PC-3 (cell line): ENCODE measurements around the gene TBX1. TPM values are rescaled to one million over a fixed set of nuclear protein-coding genes. Genes with fewer than 3 reads are reported as not detected.

Source experiments
- ATAC-seq: fragments of 200-7000 bp; cut with Tn5 transposase; 2 replicates; pipeline ENCODE4 v1.9.1; 2020; ENCODE audit warnings: mild to moderate bottlenecking, moderate library complexity
- BruUV-seq: library from RNA; stranded (reverse); fragments of 400-500 nt; replicated peaks from 2 replicates; lab custom pipeline; 2021; lab: Mats Ljungman, UMichigan
- CTCF ChIA-PET: fragments of 300-600 bp; sonication (Branson Sonifier 250); formaldehyde crosslinking; loops from one replicate; lab custom pipeline; 2022; ENCODE audit warnings: antibody characterized with exemption; lab: Charles Lee
- POLR2A ChIA-PET: fragments of 300-600 bp; sonication (Branson Sonifier 250); formaldehyde crosslinking; loops from one replicate; lab custom pipeline; 2022; ENCODE audit warnings: antibody characterized with exemption; ENCODE audit not compliant: unreplicated experiment; lab: Charles Lee
- DNase-seq: peaks from one replicate; pipeline ENCODE4 v3.0.0-alpha.2; 2015
- H2AFZ ChIP-seq: fragments of 300-600 bp; sonication (generic); 2 replicates; pipeline ENCODE4 v1.6.0; 2016; ENCODE audit warnings: antibody characterized with exemption, low read length
- H3F3A ChIP-seq: fragments of 300-600 bp; sonication (generic); one replicate; pipeline ENCODE4 v1.6.0; 2017; ENCODE audit warnings: antibody characterized with exemption, low read length, control low read depth, mild to moderate bottlenecking; ENCODE audit not compliant: unreplicated experiment
- H3K27ac ChIP-seq: fragments of 300-600 bp; sonication (generic); 2 replicates; pipeline ENCODE4 v1.5.1; 2016; ENCODE audit warnings: mild to moderate bottlenecking, low read length
- H3K27me3 ChIP-seq: fragments of 300-600 bp; sonication (generic); 2 replicates; pipeline ENCODE4 v1.6.1; 2016; ENCODE audit warnings: low read length, mixed read lengths
- H3K36me3 ChIP-seq: fragments of 300-600 bp; sonication (generic); 2 replicates; pipeline ENCODE4 v1.6.1; 2016; ENCODE audit warnings: low read depth, mixed run types, low read length, mixed read lengths
- H3K4me1 ChIP-seq: fragments of 300-600 bp; sonication (generic); 2 replicates; pipeline ENCODE4 v1.5.1; 2016; ENCODE audit warnings: low read length; ENCODE audit not compliant: insufficient read depth
- H3K4me2 ChIP-seq: fragments of 300-600 bp; sonication (generic); 2 replicates; pipeline ENCODE4 v1.6.0; 2016; ENCODE audit warnings: low read length
- H3K4me3 ChIP-seq: fragments of 300-600 bp; sonication (generic); 2 replicates; pipeline ENCODE4 v1.5.1; 2016; ENCODE audit warnings: mild to moderate bottlenecking, low read length, mixed read lengths
- H3K79me2 ChIP-seq: fragments of 300-600 bp; sonication (generic); 2 replicates; pipeline ENCODE4 v1.6.1; 2017; ENCODE audit warnings: low read length, mixed read lengths
- H3K9ac ChIP-seq: fragments of 300-600 bp; sonication (generic); 2 replicates; pipeline ENCODE4 v1.6.0; 2016; ENCODE audit warnings: mild to moderate bottlenecking, low read length
- H3K9me2 ChIP-seq: fragments of 300-600 bp; sonication (generic); replicated peaks from 2 replicates; pipeline ENCODE4 v1.6.1; 2016; ENCODE audit warnings: mixed run types, low read length, mixed read lengths
- H3K9me3 ChIP-seq: fragments of 300-600 bp; sonication (generic); 2 replicates; pipeline ENCODE4 v1.6.1; 2016; ENCODE audit warnings: low read length, mixed read lengths
- H4K20me1 ChIP-seq: fragments of 300-600 bp; sonication (generic); 2 replicates; pipeline ENCODE4 v1.6.1; 2016; ENCODE audit warnings: low read length, mixed read lengths
- EZH2 ChIP-seq: fragments of 300-600 bp; sonication (generic); IDR thresholded peaks from one replicate; pipeline ENCODE4 v1.6.1; 2017; ENCODE audit warnings: antibody characterized with exemption, mild to moderate bottlenecking, low read length; ENCODE audit not compliant: unreplicated experiment
- EZH2phosphoT487 ChIP-seq: fragments of 300-600 bp; sonication (generic); IDR thresholded peaks from 2 replicates; pipeline ENCODE4 v1.6.1; 2018; ENCODE audit warnings: mild to moderate bottlenecking, antibody characterized with exemption, low read length, borderline replicate concordance
- intact Hi-C: fragments of 100-400 bp; cut with micrococcal nuclease; formaldehyde crosslinking; loops from 2 replicates; pipeline ENCODE4 v1.9.0; 2023
- total RNA-seq: library from RNA; depleted of rRNA; stranded (reverse); fragments of >200 nt; gene quantifications from 2 replicates; pipeline ENCODE4 v1.2.3, GENCODE V29; 2014
- TF ChIP-seq, protein P1 (sequence below): fragments of 300-600 bp; sonication (generic); conservative IDR thresholded peaks from 2 replicates; pipeline ENCODE4 v1.5.1; 2017; ENCODE audit warnings: antibody characterized with exemption, low read depth, mild to moderate bottlenecking, low read length

TBX1 gene
- total RNA-seq, 1 experiment from 2014 or later, result 18.6 TPM

DNA sequence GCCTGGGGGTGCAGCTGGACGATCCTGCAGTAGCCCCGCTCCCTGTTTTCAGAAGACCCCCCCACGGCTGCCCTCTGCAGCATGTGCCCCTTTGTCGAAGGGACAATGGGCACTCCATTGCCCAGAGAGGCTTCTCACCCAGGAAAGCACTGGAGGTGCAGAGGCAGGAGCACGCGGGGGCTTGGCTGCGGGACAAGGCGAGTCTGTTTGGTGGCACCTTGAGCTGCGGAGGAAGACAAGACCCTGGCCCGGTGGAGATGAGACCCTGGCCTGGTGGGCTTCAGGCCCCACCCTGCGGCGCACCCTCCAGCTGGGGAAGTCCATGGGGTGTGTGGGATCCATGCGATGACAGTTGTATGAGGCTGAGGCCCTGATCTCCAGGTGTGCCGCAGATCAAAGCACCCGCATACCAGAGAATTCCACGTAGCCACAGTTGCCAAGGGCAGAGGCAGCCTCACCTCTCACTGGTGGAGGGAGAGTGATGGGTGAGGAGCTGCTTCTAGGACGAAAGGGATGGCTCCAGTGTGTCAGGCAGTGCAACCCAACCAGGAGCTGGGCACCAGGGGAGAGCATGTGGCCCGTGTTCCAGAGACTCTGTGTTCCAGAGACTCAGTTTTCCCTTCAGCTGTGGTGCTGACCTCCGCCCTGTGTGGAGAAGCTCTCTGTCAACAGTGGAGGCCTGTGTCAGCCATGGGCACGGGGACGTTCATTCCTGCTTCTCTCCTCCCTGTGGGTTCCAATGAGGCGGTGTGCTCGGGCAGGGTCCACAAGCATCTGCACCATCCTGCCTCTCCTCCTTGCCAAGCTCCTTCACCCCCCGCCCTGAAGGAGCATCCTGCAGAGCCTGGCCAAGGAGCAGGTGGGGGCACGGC, 10.0 kb downstream of the TBX1 start:
- Histone ChIP-seq H3K4me1 (no peaks in the 10 kb centered on the region), H3K9me2 (no peaks in the 10 kb centered on the region), H2AFZ (no peak overlapping the region), H3K9me3 (no peaks in the 10 kb centered on the region), H3K36me3 (no peaks in the 10 kb centered on the region), H3K27ac (no peak overlapping the region), H3K9ac (no peak overlapping the region), H4K20me1 (no peaks in the 10 kb centered on the region), H3K4me2 (no peak overlapping the region), H3K27me3 (no peaks in the 10 kb centered on the region), H3K79me2 (no peaks in the 10 kb centered on the region), H3F3A (no peaks in the 10 kb centered on the region), H3K4me3 (no peak overlapping the region)
- ChIA-PET POLR2A (no interaction called here), CTCF (no interaction called here)
- no TSS peak for BruUV-seq
- DNase-seq (no peak), ATAC-seq (no peak)
- TF ChIP-seq EZH2 (no peak), EZH2phosphoT487 (no peak)
- TF ChIP-seq, protein P1, sequence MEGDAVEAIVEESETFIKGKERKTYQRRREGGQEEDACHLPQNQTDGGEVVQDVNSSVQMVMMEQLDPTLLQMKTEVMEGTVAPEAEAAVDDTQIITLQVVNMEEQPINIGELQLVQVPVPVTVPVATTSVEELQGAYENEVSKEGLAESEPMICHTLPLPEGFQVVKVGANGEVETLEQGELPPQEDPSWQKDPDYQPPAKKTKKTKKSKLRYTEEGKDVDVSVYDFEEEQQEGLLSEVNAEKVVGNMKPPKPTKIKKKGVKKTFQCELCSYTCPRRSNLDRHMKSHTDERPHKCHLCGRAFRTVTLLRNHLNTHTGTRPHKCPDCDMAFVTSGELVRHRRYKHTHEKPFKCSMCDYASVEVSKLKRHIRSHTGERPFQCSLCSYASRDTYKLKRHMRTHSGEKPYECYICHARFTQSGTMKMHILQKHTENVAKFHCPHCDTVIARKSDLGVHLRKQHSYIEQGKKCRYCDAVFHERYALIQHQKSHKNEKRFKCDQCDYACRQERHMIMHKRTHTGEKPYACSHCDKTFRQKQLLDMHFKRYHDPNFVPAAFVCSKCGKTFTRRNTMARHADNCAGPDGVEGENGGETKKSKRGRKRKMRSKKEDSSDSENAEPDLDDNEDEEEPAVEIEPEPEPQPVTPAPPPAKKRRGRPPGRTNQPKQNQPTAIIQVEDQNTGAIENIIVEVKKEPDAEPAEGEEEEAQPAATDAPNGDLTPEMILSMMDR, result no peak
- intact Hi-C loops, result no loop called here

DNA sequence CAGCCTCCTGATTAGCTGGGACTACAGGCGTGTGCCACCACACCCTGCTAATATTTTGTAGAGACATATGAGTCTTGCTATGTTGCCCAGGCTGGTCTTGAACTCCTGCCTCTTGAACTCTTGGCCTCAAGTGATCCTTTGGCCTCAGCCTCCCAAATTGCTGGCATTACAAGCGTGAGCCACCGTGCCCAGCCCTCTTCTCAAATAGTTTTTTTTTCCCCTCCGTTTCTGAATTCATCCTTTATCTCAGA, 11.8 kb downstream of the TBX1 start:
- Histone ChIP-seq H3K4me2 (no peak overlapping the region), H3K27ac (no peak overlapping the region), H3K79me2 (no peaks in the 10 kb centered on the region), H3K27me3 (no peaks in the 10 kb centered on the region), H3K9me2 (no peaks in the 10 kb centered on the region), H3K36me3 (no peaks in the 10 kb centered on the region), H3F3A (no peaks in the 10 kb centered on the region), H2AFZ (no peak overlapping the region), H3K9ac (no peak overlapping the region), H3K9me3 (no peaks in the 10 kb centered on the region), H3K4me3 (no peak overlapping the region), H3K4me1 (no peaks in the 10 kb centered on the region), H4K20me1 (no peaks in the 10 kb centered on the region)
- TF ChIP-seq, protein P1, result no peak
- no peak for TF ChIP-seq EZH2phosphoT487
- TF ChIP-seq EZH2, result no peak
- intact Hi-C loops, result no loop called here
- ATAC-seq (no peak), DNase-seq (no peak)
- ChIA-PET CTCF (no interaction called here), POLR2A (no interaction called here)
- BruUV-seq, result no TSS peak

DNA sequence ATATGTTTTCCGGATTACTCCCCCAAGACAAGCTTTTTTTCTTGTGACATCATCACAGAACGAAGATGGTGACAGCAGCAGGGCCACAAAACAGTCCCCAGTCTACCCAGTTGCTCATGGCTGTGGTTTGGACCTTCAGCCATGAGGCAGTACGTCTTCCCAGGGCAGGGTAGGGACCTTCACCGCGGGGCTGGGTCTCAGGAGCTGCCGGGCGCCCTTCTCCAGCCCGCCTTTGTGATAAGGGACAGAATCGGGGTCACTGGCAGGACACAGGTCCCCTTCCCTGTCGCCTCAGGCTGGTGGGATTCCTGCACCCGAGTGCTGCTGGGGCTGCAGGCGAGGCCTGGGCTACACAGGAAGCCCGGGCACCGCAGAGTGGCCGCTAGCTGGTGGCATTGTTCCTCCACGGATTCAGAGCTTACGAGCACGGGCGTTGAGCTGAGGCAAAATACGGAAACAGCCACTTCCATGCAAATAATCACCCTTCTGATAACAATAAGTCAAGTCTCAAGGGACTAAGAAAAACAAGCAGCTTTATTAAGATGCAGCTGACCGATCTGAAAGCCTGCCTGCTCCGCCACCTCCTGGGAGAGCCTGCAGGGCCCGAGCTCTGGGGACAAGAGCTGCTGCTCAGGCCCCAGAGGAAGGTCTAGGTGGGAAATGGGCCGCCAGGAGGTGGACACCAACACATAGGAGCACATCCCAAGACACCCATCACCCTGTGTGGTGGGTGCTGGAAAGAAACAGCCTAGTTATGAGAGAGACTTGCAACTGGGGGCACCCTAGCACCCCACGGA, 12.3 kb downstream of the TBX1 start:
- Histone ChIP-seq H3K27me3 (no peaks in the 10 kb centered on the region), H3K4me2 (no peak overlapping the region), H3K9me3 (no peaks in the 10 kb centered on the region), H3K9ac (no peak overlapping the region), H3K4me3 (no peak overlapping the region), H4K20me1 (no peaks in the 10 kb centered on the region), H3K36me3 (no peaks in the 10 kb centered on the region), H3F3A (no peaks in the 10 kb centered on the region), H3K4me1 (no peaks in the 10 kb centered on the region), H3K9me2 (no peaks in the 10 kb centered on the region), H3K79me2 (no peaks in the 10 kb centered on the region), H3K27ac (no peak overlapping the region), H2AFZ (no peak overlapping the region)
- POLR2A ChIA-PET, result no interaction called here
- DNase-seq, result no peak
- intact Hi-C loops, result no loop called here
- CTCF ChIA-PET, result no interaction called here
- no peak for ATAC-seq
- TF ChIP-seq, protein P1, result no peak
- TF ChIP-seq EZH2phosphoT487, result no peak
- no peak for TF ChIP-seq EZH2
- BruUV-seq, result no TSS peak
